K562 (cell line): ENCODE measurements around the gene TRPC4AP. TPM values are rescaled to one million over a fixed set of nuclear protein-coding genes. Genes with fewer than 3 reads are reported as not detected.

ENCODE experiments used
- ARID2 ChIP-seq: fragments of 450-650 bp; IDR thresholded peaks from 2 replicates; pipeline ENCODE4 v1.6.1; 2017; ENCODE audit warnings: antibody characterized with exemption, mild to moderate bottlenecking
- CBX3 ChIP-seq, 2 experiments: IDR thresholded peaks; 1 replicate in 1 of 2; 2 replicates in 1 of 2; pipeline ENCODE4 v1.6.1; 2012; ENCODE audit warnings: inconsistent platforms in 2 of 2, low read length in 2 of 2, borderline replicate concordance in 1 of 2, control low read depth in 1 of 2
- GABPB2 ChIP-seq: fragments of 250-450 bp; sonication (Bioruptor Pico); conservative IDR thresholded peaks from 2 replicates; pipeline ENCODE4 v1.5.1; 2021; ENCODE audit warnings: mild to moderate bottlenecking
- GATAD2B ChIP-seq: fragments of 450-650 bp; IDR thresholded peaks from 2 replicates; pipeline ENCODE4 v1.6.1; 2017; ENCODE audit warnings: mild to moderate bottlenecking, borderline replicate concordance
- PTTG1 ChIP-seq: fragments of 450-650 bp; IDR thresholded peaks from 2 replicates; pipeline ENCODE4 v1.6.1; 2016; ENCODE audit warnings: low read depth, mild to moderate bottlenecking, missing genetic modification characterization, missing compliant biosample characterization
- ZNF316 ChIP-seq: fragments of 450-650 bp; IDR thresholded peaks from 2 replicates; pipeline ENCODE4 v1.6.1; 2016
- polyA plus RNA-seq, 8 experiments: library from polyadenylated mRNA; depleted of rRNA in 4 of 8; stranded (reverse) in 5 of 8; unstranded in 3 of 8; fragments of >200 nt; fragmentation: Nextera tagmentation in 2 of 8; fragmentation: Illumina TruSeq in 1 of 8; extraction: Ambion mirVana in 2 of 8; extraction: Trizol in 1 of 8; gene quantifications; 2 replicates each; pipeline versions ENCODE4 v1.2.1 to v1.2.3, GENCODE V29; 2011 to 2014; ENCODE audit warnings: inconsistent platforms in 1 of 8, missing spikeins in 1 of 8
- total RNA-seq, 7 experiments: library from RNA; depleted of rRNA in 6 of 7; stranded (reverse); fragments of >200 nt in 6 of 7; fragmentation: Illumina TruSeq in 2 of 7; extraction: Trizol in 2 of 7; gene quantifications; 2 replicates each; pipeline versions ENCODE4 v1.2.1 to v1.2.3, GENCODE V29; 2011 to 2021; ENCODE audit warnings: low replicate concordance in 1 of 7
- TF ChIP-seq, protein P1 (sequence below): fragments of 450-650 bp; IDR thresholded peaks from 2 replicates; pipeline ENCODE4 v1.6.1; 2016; ENCODE audit warnings: antibody characterized with exemption
- TF ChIP-seq, protein P2 (sequence below): IDR thresholded peaks from 2 replicates; pipeline ENCODE4 v1.6.1; 2014; ENCODE audit warnings: antibody characterized with exemption
- TF ChIP-seq, protein P3 (sequence below): fragments of 450-650 bp; formaldehyde crosslinking; IDR thresholded peaks from 2 replicates; pipeline ENCODE4 v1.4.0; 2020; ENCODE audit warnings: mild to moderate bottlenecking
- TF ChIP-seq, protein P4 (sequence below): fragments of 250-450 bp; sonication (Bioruptor Pico); IDR thresholded peaks from 2 replicates; pipeline ENCODE4 v1.8.0; 2021; ENCODE audit warnings: mild to moderate bottlenecking, moderate library complexity
- TF ChIP-seq, protein P5 (sequence below): fragments of 450-650 bp; formaldehyde crosslinking; IDR thresholded peaks from 2 replicates; pipeline ENCODE4 v1.4.0; 2022; ENCODE audit warnings: mild to moderate bottlenecking, moderate library complexity
- TF ChIP-seq, protein P6 (sequence below): sonication (generic); formaldehyde crosslinking; IDR thresholded peaks from 2 replicates; pipeline ENCODE4 v1.9.0; 2022; ENCODE audit warnings: mild to moderate bottlenecking, missing genetic modification reagents
- TF ChIP-seq, protein P7 (sequence below), 3 experiments: fragments of 200-800 bp in 1 of 3; sonication (Bioruptor generic) in 1 of 3; sonication (generic) in 1 of 3; formaldehyde crosslinking in 1 of 3; IDR thresholded peaks; 2 replicates each; pipeline versions ENCODE4 v1.6.1 to v1.8.0; 2016 to 2022; ENCODE audit warnings: mild to moderate bottlenecking in 2 of 3, missing compliant biosample characterization in 2 of 3, missing genetic modification characterization in 2 of 3, missing genetic modification reagents in 1 of 3
- TF ChIP-seq, protein P8 (sequence below): sonication (generic); formaldehyde crosslinking; IDR thresholded peaks from 2 replicates; pipeline ENCODE4 v1.9.0; 2022; ENCODE audit warnings: mild to moderate bottlenecking, missing genetic modification reagents
- TF ChIP-seq, protein P9 (sequence below): fragments of 450-650 bp; IDR thresholded peaks from 2 replicates; pipeline ENCODE4 v1.7.0; 2016; ENCODE audit warnings: borderline replicate concordance

Gene TRPC4AP
- total and polyA plus RNA-seq, 9 of the 15 experiments (the other 6 are each of a cell fraction or from before 2014, with no cell fraction given): 2.3 to 70.3 (median 33.3) TPM

DNA sequence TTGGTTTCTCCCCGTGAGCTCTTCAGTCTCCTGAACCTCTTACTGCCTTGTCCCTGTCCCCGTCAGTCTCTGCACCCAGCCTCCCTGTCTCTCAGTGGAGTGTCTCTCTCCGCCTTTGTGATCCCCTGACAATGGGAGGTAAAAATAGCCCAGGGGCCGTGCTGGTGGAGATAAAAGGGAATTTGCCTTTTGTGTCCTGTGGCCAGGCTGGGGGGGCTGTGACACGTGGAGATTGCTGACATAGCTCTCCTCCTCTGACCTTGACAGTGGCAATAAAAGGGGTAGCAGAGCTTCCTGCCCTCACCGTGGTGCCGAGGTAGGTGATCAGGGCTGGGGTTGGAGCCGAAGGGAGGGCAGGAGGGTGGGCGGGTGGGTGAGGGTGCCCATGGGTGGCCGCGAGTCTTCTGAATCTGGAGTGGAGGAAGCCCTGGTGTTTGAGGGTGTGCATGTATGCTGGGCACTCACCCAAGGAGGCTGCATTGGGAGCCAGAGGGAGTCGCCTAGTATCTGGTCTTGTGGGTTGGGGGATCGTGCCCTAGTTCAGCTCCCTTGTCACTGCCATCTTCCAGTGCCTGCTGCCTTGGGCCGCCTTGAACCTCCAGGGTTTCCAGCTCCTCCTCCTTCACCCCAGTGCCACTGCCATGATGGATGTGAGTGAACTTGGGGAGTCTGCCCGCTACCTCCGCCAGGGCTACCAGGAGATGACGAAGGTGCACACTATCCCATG, 115.1 kb downstream of the TRPC4AP start (continued):
- TF ChIP-seq, protein P1, sequence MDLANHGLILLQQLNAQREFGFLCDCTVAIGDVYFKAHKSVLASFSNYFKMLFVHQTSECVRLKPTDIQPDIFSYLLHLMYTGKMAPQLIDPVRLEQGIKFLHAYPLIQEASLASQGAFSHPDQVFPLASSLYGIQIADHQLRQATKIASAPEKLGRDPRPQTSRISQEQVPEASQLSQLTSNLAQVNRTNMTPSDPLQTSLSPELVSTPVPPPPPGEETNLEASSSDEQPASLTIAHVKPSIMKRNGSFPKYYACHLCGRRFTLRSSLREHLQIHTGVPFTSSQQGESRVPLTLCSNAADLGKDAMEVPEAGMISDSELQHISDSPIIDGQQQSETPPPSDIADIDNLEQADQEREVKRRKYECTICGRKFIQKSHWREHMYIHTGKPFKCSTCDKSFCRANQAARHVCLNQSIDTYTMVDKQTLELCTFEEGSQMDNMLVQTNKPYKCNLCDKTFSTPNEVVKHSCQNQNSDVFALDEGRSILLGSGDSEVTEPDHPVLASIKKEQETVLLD: no peak
- TF ChIP-seq, protein P2, sequence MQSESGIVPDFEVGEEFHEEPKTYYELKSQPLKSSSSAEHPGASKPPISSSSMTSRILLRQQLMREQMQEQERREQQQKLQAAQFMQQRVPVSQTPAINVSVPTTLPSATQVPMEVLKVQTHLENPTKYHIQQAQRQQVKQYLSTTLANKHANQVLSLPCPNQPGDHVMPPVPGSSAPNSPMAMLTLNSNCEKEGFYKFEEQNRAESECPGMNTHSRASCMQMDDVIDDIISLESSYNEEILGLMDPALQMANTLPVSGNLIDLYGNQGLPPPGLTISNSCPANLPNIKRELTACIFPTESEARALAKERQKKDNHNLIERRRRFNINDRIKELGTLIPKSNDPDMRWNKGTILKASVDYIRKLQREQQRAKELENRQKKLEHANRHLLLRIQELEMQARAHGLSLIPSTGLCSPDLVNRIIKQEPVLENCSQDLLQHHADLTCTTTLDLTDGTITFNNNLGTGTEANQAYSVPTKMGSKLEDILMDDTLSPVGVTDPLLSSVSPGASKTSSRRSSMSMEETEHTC: no peak
- TF ChIP-seq GABPB2 (CRISPR knock-in tag) (no peak), GATAD2B (no peak), PTTG1 (tag) (no peak), ARID2 (no peak), CBX3 (IDR thresholded peaks at IDR 0.05; ENCODE audit: borderline replicate concordance in 1 of 2, low read length in 2 of 2) (no peak), ZNF316 (0 out of 2 replicates have a peak, but pooled peaks have one; percentile 13)
- TF ChIP-seq, protein P3, sequence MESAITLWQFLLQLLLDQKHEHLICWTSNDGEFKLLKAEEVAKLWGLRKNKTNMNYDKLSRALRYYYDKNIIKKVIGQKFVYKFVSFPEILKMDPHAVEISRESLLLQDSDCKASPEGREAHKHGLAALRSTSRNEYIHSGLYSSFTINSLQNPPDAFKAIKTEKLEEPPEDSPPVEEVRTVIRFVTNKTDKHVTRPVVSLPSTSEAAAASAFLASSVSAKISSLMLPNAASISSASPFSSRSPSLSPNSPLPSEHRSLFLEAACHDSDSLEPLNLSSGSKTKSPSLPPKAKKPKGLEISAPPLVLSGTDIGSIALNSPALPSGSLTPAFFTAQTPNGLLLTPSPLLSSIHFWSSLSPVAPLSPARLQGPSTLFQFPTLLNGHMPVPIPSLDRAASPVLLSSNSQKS: no peak
- TF ChIP-seq, protein P4, sequence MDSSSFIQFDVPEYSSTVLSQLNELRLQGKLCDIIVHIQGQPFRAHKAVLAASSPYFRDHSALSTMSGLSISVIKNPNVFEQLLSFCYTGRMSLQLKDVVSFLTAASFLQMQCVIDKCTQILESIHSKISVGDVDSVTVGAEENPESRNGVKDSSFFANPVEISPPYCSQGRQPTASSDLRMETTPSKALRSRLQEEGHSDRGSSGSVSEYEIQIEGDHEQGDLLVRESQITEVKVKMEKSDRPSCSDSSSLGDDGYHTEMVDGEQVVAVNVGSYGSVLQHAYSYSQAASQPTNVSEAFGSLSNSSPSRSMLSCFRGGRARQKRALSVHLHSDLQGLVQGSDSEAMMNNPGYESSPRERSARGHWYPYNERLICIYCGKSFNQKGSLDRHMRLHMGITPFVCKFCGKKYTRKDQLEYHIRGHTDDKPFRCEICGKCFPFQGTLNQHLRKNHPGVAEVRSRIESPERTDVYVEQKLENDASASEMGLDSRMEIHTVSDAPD (CRISPR knock-in tag): no peak
- TF ChIP-seq, protein P5, sequence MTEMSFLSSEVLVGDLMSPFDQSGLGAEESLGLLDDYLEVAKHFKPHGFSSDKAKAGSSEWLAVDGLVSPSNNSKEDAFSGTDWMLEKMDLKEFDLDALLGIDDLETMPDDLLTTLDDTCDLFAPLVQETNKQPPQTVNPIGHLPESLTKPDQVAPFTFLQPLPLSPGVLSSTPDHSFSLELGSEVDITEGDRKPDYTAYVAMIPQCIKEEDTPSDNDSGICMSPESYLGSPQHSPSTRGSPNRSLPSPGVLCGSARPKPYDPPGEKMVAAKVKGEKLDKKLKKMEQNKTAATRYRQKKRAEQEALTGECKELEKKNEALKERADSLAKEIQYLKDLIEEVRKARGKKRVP (CRISPR knock-in tag): no peak
- TF ChIP-seq, protein P6, sequence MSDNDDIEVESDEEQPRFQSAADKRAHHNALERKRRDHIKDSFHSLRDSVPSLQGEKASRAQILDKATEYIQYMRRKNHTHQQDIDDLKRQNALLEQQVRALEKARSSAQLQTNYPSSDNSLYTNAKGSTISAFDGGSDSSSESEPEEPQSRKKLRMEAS (CRISPR knock-in tag): peak; percentile 68
- TF ChIP-seq, protein P7, sequence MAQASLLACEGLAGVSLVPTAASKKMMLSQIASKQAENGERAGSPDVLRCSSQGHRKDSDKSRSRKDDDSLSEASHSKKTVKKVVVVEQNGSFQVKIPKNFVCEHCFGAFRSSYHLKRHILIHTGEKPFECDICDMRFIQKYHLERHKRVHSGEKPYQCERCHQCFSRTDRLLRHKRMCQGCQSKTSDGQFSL (CRISPR knock-in tag; IDR thresholded peaks at IDR 0.05): peak; percentile 75; the same call in 1 of the 2 replicates
- TF ChIP-seq, protein P7 (tag; IDR thresholded peaks at IDR 0.05): no peak
- TF ChIP-seq, protein P8, sequence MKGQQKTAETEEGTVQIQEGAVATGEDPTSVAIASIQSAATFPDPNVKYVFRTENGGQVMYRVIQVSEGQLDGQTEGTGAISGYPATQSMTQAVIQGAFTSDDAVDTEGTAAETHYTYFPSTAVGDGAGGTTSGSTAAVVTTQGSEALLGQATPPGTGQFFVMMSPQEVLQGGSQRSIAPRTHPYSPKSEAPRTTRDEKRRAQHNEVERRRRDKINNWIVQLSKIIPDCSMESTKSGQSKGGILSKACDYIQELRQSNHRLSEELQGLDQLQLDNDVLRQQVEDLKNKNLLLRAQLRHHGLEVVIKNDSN (CRISPR knock-in tag): peak; percentile 54
- TF ChIP-seq, protein P9, sequence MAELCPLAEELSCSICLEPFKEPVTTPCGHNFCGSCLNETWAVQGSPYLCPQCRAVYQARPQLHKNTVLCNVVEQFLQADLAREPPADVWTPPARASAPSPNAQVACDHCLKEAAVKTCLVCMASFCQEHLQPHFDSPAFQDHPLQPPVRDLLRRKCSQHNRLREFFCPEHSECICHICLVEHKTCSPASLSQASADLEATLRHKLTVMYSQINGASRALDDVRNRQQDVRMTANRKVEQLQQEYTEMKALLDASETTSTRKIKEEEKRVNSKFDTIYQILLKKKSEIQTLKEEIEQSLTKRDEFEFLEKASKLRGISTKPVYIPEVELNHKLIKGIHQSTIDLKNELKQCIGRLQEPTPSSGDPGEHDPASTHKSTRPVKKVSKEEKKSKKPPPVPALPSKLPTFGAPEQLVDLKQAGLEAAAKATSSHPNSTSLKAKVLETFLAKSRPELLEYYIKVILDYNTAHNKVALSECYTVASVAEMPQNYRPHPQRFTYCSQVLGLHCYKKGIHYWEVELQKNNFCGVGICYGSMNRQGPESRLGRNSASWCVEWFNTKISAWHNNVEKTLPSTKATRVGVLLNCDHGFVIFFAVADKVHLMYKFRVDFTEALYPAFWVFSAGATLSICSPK: no peak
